NCI-H748 (cell line): ENCODE measurements around the gene KCNAB1.
A peak's percentile ranks its signal among the peaks of the same experiment; 100 is the strongest.

Experiments used
- DNase-seq: peaks from one replicate; lab custom pipeline; 2025; ENCODE audit not compliant: unreplicated experiment; lab: John Stamatoyannopoulos, UW

The KCNAB1 gene

GRCh38 chr3:156530980-156531379, 410.6 kb downstream of the KCNAB1 start:
- no peak for DNase-seq

- no peak for DNase-seq
These were observed 412.4 kb downstream of the KCNAB1 start for GRCh38 chr3:156532730-156533129.

GRCh38 chr3:156533205-156533604, 412.8 kb downstream of the KCNAB1 start:
- no peak for DNase-seq

- DNase-seq = no peak
These were observed 414.8 kb downstream of the KCNAB1 start for GRCh38 chr3:156535162-156535627.

GRCh38 chr3:156535798-156536197, 415.4 kb downstream of the KCNAB1 start:
- DNase-seq = no peak

GRCh38 chr3:156536524-156537316, 416.3 kb downstream of the KCNAB1 start:
- DNase-seq = no peak

- DNase-seq = no peak
These were observed 418.7 kb downstream of the KCNAB1 start for GRCh38 chr3:156539051-156539450.

- DNase-seq = no peak
These were observed 419.4 kb downstream of the KCNAB1 start for GRCh38 chr3:156539802-156540201.

- no peak for DNase-seq
These were observed 422.0 kb downstream of the KCNAB1 start for GRCh38 chr3:156542101-156543042.

- DNase-seq = no peak
These were observed 422.7 kb downstream of the KCNAB1 start for GRCh38 chr3:156543043-156543555.

- DNase-seq = no peak
These were observed 427.3 kb downstream of the KCNAB1 start for GRCh38 chr3:156547637-156548036.

- DNase-seq = no peak
These were observed 427.8 kb downstream of the KCNAB1 start for GRCh38 chr3:156548041-156548687.

- no peak for DNase-seq
These were observed 428.5 kb downstream of the KCNAB1 start for GRCh38 chr3:156548902-156549301.

GRCh38 chr3:156551261-156551660, 430.9 kb downstream of the KCNAB1 start:
- DNase-seq = no peak

GRCh38 chr3:156551746-156552145, 431.4 kb downstream of the KCNAB1 start:
- DNase-seq = no peak

GRCh38 chr3:156552973-156553372, 432.6 kb downstream of the KCNAB1 start:
- DNase-seq = no peak

GRCh38 chr3:156553705-156554356, 433.5 kb downstream of the KCNAB1 start:
- peak; percentile 1 for DNase-seq

GRCh38 chr3:156554515-156554841, 434.1 kb downstream of the KCNAB1 start:
- DNase-seq = no peak

GRCh38 chr3:156554842-156555687, 434.7 kb downstream of the KCNAB1 start, which contains the start of gene SSR3:
TSS of gene SSR3 (minus strand) at chr3:156555117. CDS start at chr3:156555089, 28 bp downstream.
- peak; percentile 98 for DNase-seq

- DNase-seq = no peak
These were observed 438.0 kb downstream of the KCNAB1 start for GRCh38 chr3:156558389-156558788.
